Measurements from ENCODE around the gene CEACAM18. TPM values are rescaled to one million over a fixed set of nuclear protein-coding genes. Genes with fewer than 3 reads are reported as not detected.
A peak's percentile ranks its signal among the peaks of the same experiment; 100 is the strongest.

CEACAM18 gene
- total RNA-seq, 4 donors from 2014 or later = not detected

- H3K4me1 ChIP-seq = no peaks in the 10 kb centered on the region
- H3K36me3 ChIP-seq = no peaks in the 10 kb centered on the region
- no peak for TF ChIP-seq EP300 (IDR thresholded peaks at IDR 0.05)
- 75% methylated on average over 2 of the region's 2 CpGs for WGBS
- H3K9me3 ChIP-seq = peaks cover 0 to 15% (median 0%) of the 10 kb centered on the region in 4 donors
- no peak overlapping the region for H3K27ac ChIP-seq (replicated peaks in 1 of 4)
- H3K27me3 ChIP-seq = peaks cover 0 to 61% (median 0%) of the 10 kb centered on the region in 4 donors
- no peak overlapping the region for H3K4me3 ChIP-seq
- DNase-seq (ENCODE audit: extremely low spot score) = peak; percentile 14
- intact Hi-C loops (cut with DNase I) = no loop called here
These were observed 43.0 kb downstream of the CEACAM18 start for GRCh38 chr19:51521357-51521756.

- H3K4me1 ChIP-seq = no peaks in the 10 kb centered on the region
These were observed 43.4 kb downstream of the CEACAM18 start for GRCh38 chr19:51521781-51522180.

GRCh38 chr19:51524666-51525264 lies 46.4 kb downstream of the CEACAM18 start:
- Histone ChIP-seq H3K27ac (replicated peaks in 1 of 4) (no peak overlapping the region), H3K27me3 (peaks cover 0 to 54% (median 0%) of the 10 kb centered on the region in 4 donors), H3K4me3 (no peak overlapping the region), H3K4me1 (no peaks in the 10 kb centered on the region), H3K36me3 (no peaks in the 10 kb centered on the region), H3K9me3 (peaks cover 0 to 5% (median 0%) of the 10 kb centered on the region in 4 donors)
- DNase-seq (ENCODE audit: extremely low spot score) = peak; percentile 85
- intact Hi-C loops (cut with DNase I) = no loop called here
- TF ChIP-seq POLR2AphosphoS5 (IDR thresholded peaks at IDR 0.05) = no peak
- no peak for TF ChIP-seq POLR2A (IDR thresholded peaks at IDR 0.05; ENCODE audit: low read depth)
- TF ChIP-seq EP300 (IDR thresholded peaks at IDR 0.05) = no peak
- no peak for TF ChIP-seq CTCF (IDR thresholded peaks at IDR 0.05)
- WGBS = 74% methylated on average over 7 of the region's 8 CpGs

More at GRCh38 chr19:51521781-51522180, 43.4 kb downstream of the CEACAM18 start:
- Histone ChIP-seq H3K4me3 (no peak overlapping the region), H3K27me3 (peaks cover 0 to 58% (median 0%) of the 10 kb centered on the region in 4 donors), H3K27ac (replicated peaks in 1 of 4) (no peak overlapping the region), H3K36me3 (no peaks in the 10 kb centered on the region), H3K9me3 (peaks cover 0 to 15% (median 0%) of the 10 kb centered on the region in 4 donors)
- intact Hi-C loops (cut with DNase I) = no loop called here
- peak; percentile 8 for DNase-seq (ENCODE audit: extremely low spot score)
- TF ChIP-seq POLR2AphosphoS5 (IDR thresholded peaks at IDR 0.05) (no peak), POLR2A (IDR thresholded peaks at IDR 0.05; ENCODE audit: low read depth) (no peak), EP300 (IDR thresholded peaks at IDR 0.05) (no peak), CTCF (IDR thresholded peaks at IDR 0.05) (no peak)
- 51% methylated on average over 2 of the region's 2 CpGs for WGBS

GRCh38 chr19:51525651-51526050 lies 47.3 kb downstream of the CEACAM18 start:
- no peak overlapping the region for H3K4me3 ChIP-seq
- no peaks in the 10 kb centered on the region for H3K4me1 ChIP-seq
- no peak overlapping the region for H3K27ac ChIP-seq (replicated peaks in 1 of 4)
- peaks cover 0 to 5% (median 0%) of the 10 kb centered on the region in 4 donors for H3K9me3 ChIP-seq
- TF ChIP-seq POLR2A (IDR thresholded peaks at IDR 0.05; ENCODE audit: low read depth) = no peak
- no peak for TF ChIP-seq EP300 (IDR thresholded peaks at IDR 0.05)
- TF ChIP-seq POLR2AphosphoS5 (IDR thresholded peaks at IDR 0.05) = no peak
- no peak for TF ChIP-seq CTCF (IDR thresholded peaks at IDR 0.05)
- WGBS = 55% methylated on average over 4 of the region's 4 CpGs
- H3K27me3 ChIP-seq = peaks cover 0 to 55% (median 0%) of the 10 kb centered on the region in 4 donors
- H3K36me3 ChIP-seq = no peaks in the 10 kb centered on the region
- no peak for DNase-seq (ENCODE audit: extremely low spot score)
- intact Hi-C loops (cut with DNase I) = no loop called here

- no peak for TF ChIP-seq POLR2A (IDR thresholded peaks at IDR 0.05; ENCODE audit: low read depth)
- no peak for TF ChIP-seq EP300 (IDR thresholded peaks at IDR 0.05)
- TF ChIP-seq POLR2AphosphoS5 (IDR thresholded peaks at IDR 0.05) = no peak
- no peak for TF ChIP-seq CTCF (IDR thresholded peaks at IDR 0.05)
These were observed 51.0 kb downstream of the CEACAM18 start for GRCh38 chr19:51529301-51529700.

More at GRCh38 chr19:51529301-51529700, 51.0 kb downstream of the CEACAM18 start:
- H3K27ac ChIP-seq (replicated peaks in 1 of 4) = no peak overlapping the region
- H3K27me3 ChIP-seq = peaks cover 0 to 64% (median 0%) of the 10 kb centered on the region in 4 donors
- intact Hi-C loops (cut with DNase I) = no loop called here
- WGBS = 86% methylated on average over 1 of the region's 2 CpGs
- peaks cover 0 to 6% (median 0%) of the 10 kb centered on the region in 4 donors for H3K9me3 ChIP-seq
- H3K36me3 ChIP-seq = no peaks in the 10 kb centered on the region
- H3K4me1 ChIP-seq = no peaks in the 10 kb centered on the region
- DNase-seq (ENCODE audit: extremely low spot score) = no peak
- H3K4me3 ChIP-seq = no peak overlapping the region
